Cardiac fibroblast (primary cell): ENCODE data around the gene TRAPPC6A.

Experiments
- DNase-seq, 2 donors: peaks; one replicate each; pipeline versions ENCODE4 v3.0.0 to v3.0.0-alpha.2; 2010; ENCODE audit warnings: low read depth in 2 of 2
- H3K4me3 ChIP-seq, 2 donors: replicated peaks in 1 of 2; 1 replicate in 1 of 2; 2 replicates in 1 of 2; pipeline ENCODE4 v1.5.1; 2011; ENCODE audit warnings: low read depth in 2 of 2, low read length in 2 of 2, mild to moderate bottlenecking in 2 of 2, moderate library complexity in 1 of 2
- CTCF ChIP-seq: IDR thresholded peaks from one replicate; pipeline ENCODE4 v1.5.1; 2011; ENCODE audit warnings: low read depth, mild to moderate bottlenecking, low read length, inconsistent platforms

TRAPPC6A gene

GRCh38 chr19:45179072-45179891 lies 1.2 kb upstream of the TRAPPC6A start:
- peak overlapping the region; percentile 75 to 89 for H3K4me3 ChIP-seq
- no peak for TF ChIP-seq CTCF
- DNase-seq, result peak; percentile 35 to 42

GRCh38 chr19:45178262-45179071 lies 430 bp upstream of the TRAPPC6A start, which contains the start of gene BLOC1S3:
BLOC1S3 (plus strand) TSS chr19:45178784; CDS start chr19:45179297, 513 bp downstream.
- peak within 1 kb of the TSS; percentile 88 to 89 for H3K4me3 ChIP-seq
- peak; percentile 100 for DNase-seq
- no peak for TF ChIP-seq CTCF

GRCh38 chr19:45175515-45176345 lies 2.3 kb downstream of the TRAPPC6A start:
- DNase-seq, result peak in 1 of 2 donors; percentile 61
- no peak for TF ChIP-seq CTCF

GRCh38 chr19:45173816-45174215 lies 4.2 kb downstream of the TRAPPC6A start:
- no peak for TF ChIP-seq CTCF
- no peak overlapping the region for H3K4me3 ChIP-seq
- DNase-seq, result no peak

More at GRCh38 chr19:45175515-45176345, 2.3 kb downstream of the TRAPPC6A start:
- no peak overlapping the region for H3K4me3 ChIP-seq

GRCh38 chr19:45172611-45173208 lies 5.3 kb downstream of the TRAPPC6A start:
- no peak overlapping the region for H3K4me3 ChIP-seq
- no peak for TF ChIP-seq CTCF
- no peak for DNase-seq

GRCh38 chr19:45172173-45172572 lies 5.9 kb downstream of the TRAPPC6A start:
- no peak for TF ChIP-seq CTCF
- H3K4me3 ChIP-seq, result no peak overlapping the region
- no peak for DNase-seq
